B cell (primary cell): ENCODE results near the gene DACH2.

Experiments
- EZH2 ChIP-seq: IDR thresholded peaks from 2 replicates; pipeline ENCODE4 v1.6.1; 2012; ENCODE audit warnings: borderline replicate concordance, low read depth, mild to moderate bottlenecking, moderate library complexity, low read length; ENCODE audit not compliant: insufficient read depth, poor library complexity, severe bottlenecking
- TF ChIP-seq, protein P1 (sequence below): fragments of 200-600 bp; IDR thresholded peaks from one replicate; pipeline ENCODE4 v1.8.0; 2022; ENCODE audit warnings: antibody characterized with exemption, mild to moderate bottlenecking

- TF ChIP-seq, protein P1, sequence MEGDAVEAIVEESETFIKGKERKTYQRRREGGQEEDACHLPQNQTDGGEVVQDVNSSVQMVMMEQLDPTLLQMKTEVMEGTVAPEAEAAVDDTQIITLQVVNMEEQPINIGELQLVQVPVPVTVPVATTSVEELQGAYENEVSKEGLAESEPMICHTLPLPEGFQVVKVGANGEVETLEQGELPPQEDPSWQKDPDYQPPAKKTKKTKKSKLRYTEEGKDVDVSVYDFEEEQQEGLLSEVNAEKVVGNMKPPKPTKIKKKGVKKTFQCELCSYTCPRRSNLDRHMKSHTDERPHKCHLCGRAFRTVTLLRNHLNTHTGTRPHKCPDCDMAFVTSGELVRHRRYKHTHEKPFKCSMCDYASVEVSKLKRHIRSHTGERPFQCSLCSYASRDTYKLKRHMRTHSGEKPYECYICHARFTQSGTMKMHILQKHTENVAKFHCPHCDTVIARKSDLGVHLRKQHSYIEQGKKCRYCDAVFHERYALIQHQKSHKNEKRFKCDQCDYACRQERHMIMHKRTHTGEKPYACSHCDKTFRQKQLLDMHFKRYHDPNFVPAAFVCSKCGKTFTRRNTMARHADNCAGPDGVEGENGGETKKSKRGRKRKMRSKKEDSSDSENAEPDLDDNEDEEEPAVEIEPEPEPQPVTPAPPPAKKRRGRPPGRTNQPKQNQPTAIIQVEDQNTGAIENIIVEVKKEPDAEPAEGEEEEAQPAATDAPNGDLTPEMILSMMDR: no peak
- no peak for TF ChIP-seq EZH2
These were observed 235.7 kb downstream of the DACH2 start for GRCh38 chrX:86383681-86384540.
